ENCODE data around the gene RNF39. TPM values are rescaled to one million over a fixed set of nuclear protein-coding genes. Genes with fewer than 3 reads are reported as not detected.
A peak's percentile ranks its signal among the peaks of the same experiment; 100 is the strongest.

The RNF39 gene
- total RNA-seq, 1 experiment from 2014 or later: not detected

GRCh38 chr6:30041821-30042220 lies 33.7 kb downstream of the RNF39 start:
- CTCF ChIA-PET: no interaction called here
- H3K4me3 ChIP-seq (ENCODE audit: low read depth, low read length, poor library complexity, severe bottlenecking): no peak overlapping the region
- peaks cover 9% of the 10 kb centered on the region for H3K4me1 ChIP-seq (ENCODE audit: insufficient read depth, low read length, poor library complexity, severe bottlenecking)
- no peaks in the 10 kb centered on the region for H3K27me3 ChIP-seq (replicated peaks; ENCODE audit: insufficient read depth, low read depth, low read length, poor library complexity)
- BruUV-seq (replicated peaks): no TSS peak
- no peak overlapping the region for H3K27ac ChIP-seq (ENCODE audit: low read depth, low read length, poor library complexity, severe bottlenecking)
- DNase-seq (ENCODE audit: low spot score): peak; percentile 6
- intact Hi-C loops (cut with micrococcal nuclease; ENCODE audit: unreplicated experiment): no loop called here
- TF ChIP-seq EZH2 (IDR thresholded peaks at IDR 0.05; ENCODE audit: borderline replicate concordance, low read depth, low read length, poor library complexity, severe bottlenecking) (no peak), CTCF (conservative IDR thresholded peaks at IDR 0.05; ENCODE audit: low read depth, low read length) (no peak)
- POLR2A ChIA-PET (ENCODE audit: low non-redundant PET): no interaction called here
- H3K9me3 ChIP-seq (ENCODE audit: low read depth, low read length, poor library complexity, severe bottlenecking): no peaks in the 10 kb centered on the region
- no peaks in the 10 kb centered on the region for H3K36me3 ChIP-seq (ENCODE audit: insufficient read depth, low read length, poor library complexity, severe bottlenecking)

- intact Hi-C loops (cut with micrococcal nuclease; ENCODE audit: unreplicated experiment): no loop called here
- DNase-seq (ENCODE audit: low spot score): no peak
- no TSS peak for BruUV-seq (replicated peaks)
- ChIA-PET POLR2A (ENCODE audit: low non-redundant PET) (no interaction called here), CTCF (no interaction called here)
- TF ChIP-seq CTCF (conservative IDR thresholded peaks at IDR 0.05; ENCODE audit: low read depth, low read length) (no peak), EZH2 (IDR thresholded peaks at IDR 0.05; ENCODE audit: borderline replicate concordance, low read depth, low read length, poor library complexity, severe bottlenecking) (no peak)
- Histone ChIP-seq H3K36me3 (ENCODE audit: insufficient read depth, low read length, poor library complexity, severe bottlenecking) (no peaks in the 10 kb centered on the region), H3K27me3 (replicated peaks; ENCODE audit: insufficient read depth, low read depth, low read length, poor library complexity) (no peaks in the 10 kb centered on the region), H3K9me3 (ENCODE audit: low read depth, low read length, poor library complexity, severe bottlenecking) (no peaks in the 10 kb centered on the region), H3K4me3 (ENCODE audit: low read depth, low read length, poor library complexity, severe bottlenecking) (no peak overlapping the region), H3K27ac (ENCODE audit: low read depth, low read length, poor library complexity, severe bottlenecking) (no peak overlapping the region), H3K4me1 (ENCODE audit: insufficient read depth, low read length, poor library complexity, severe bottlenecking) (peaks cover 9% of the 10 kb centered on the region)
Measured at GRCh38 chr6:30041221-30041620, 34.3 kb downstream of the RNF39 start.

GRCh38 chr6:30037182-30037788 lies 38.3 kb downstream of the RNF39 start:
- Histone ChIP-seq H3K36me3 (ENCODE audit: insufficient read depth, low read length, poor library complexity, severe bottlenecking) (no peaks in the 10 kb centered on the region), H3K27ac (ENCODE audit: low read depth, low read length, poor library complexity, severe bottlenecking) (no peak overlapping the region), H3K9me3 (ENCODE audit: low read depth, low read length, poor library complexity, severe bottlenecking) (no peaks in the 10 kb centered on the region), H3K27me3 (replicated peaks; ENCODE audit: insufficient read depth, low read depth, low read length, poor library complexity) (no peaks in the 10 kb centered on the region), H3K4me1 (ENCODE audit: insufficient read depth, low read length, poor library complexity, severe bottlenecking) (peaks cover 9% of the 10 kb centered on the region), H3K4me3 (ENCODE audit: low read depth, low read length, poor library complexity, severe bottlenecking) (no peak overlapping the region)
- DNase-seq (ENCODE audit: low spot score): peak; percentile 53
- ChIA-PET POLR2A (ENCODE audit: low non-redundant PET) (no interaction called here), CTCF (interaction anchor here (0.6 kb wide), 2 partner anchors 66 to 405 kb away, joined by 5 read pairs; partner anchors contain the start of gene GABBR1)
- TF ChIP-seq CTCF (conservative IDR thresholded peaks at IDR 0.05; ENCODE audit: low read depth, low read length) (peak; percentile 63), EZH2 (IDR thresholded peaks at IDR 0.05; ENCODE audit: borderline replicate concordance, low read depth, low read length, poor library complexity, severe bottlenecking) (no peak)
- BruUV-seq (replicated peaks): no TSS peak
- intact Hi-C loops (cut with micrococcal nuclease; ENCODE audit: unreplicated experiment): no loop called here
